HepG2 (cell line): ENCODE results near the gene HSPA5. TPM values are rescaled to one million over a fixed set of nuclear protein-coding genes. Genes with fewer than 3 reads are reported as not detected.

Experiments
- ARNT ChIP-seq: fragments of 450-650 bp; IDR thresholded peaks from 2 replicates; pipeline ENCODE4 v1.6.1; 2017
- EED ChIP-seq: sonication (generic); formaldehyde crosslinking; IDR thresholded peaks from 2 replicates; pipeline ENCODE4 v1.5.0; 2020; ENCODE audit warnings: mild to moderate bottlenecking, missing genetic modification reagents
- GATA4 ChIP-seq: sonication (generic); IDR thresholded peaks from 2 replicates; pipeline ENCODE4 v1.6.1; 2016; ENCODE audit warnings: antibody characterized with exemption, low read depth, borderline replicate concordance
- IRX3 ChIP-seq: sonication (generic); formaldehyde crosslinking; IDR thresholded peaks from 2 replicates; pipeline ENCODE4 v1.8.1; 2023; ENCODE audit warnings: mild to moderate bottlenecking, low read depth, missing genetic modification reagents, borderline replicate concordance
- JUN ChIP-seq: sonication (generic); formaldehyde crosslinking; IDR thresholded peaks from 2 replicates; pipeline ENCODE4 v1.4.0; 2020; ENCODE audit warnings: mild to moderate bottlenecking, missing genetic modification reagents
- MEF2D ChIP-seq: sonication (generic); formaldehyde crosslinking; IDR thresholded peaks from 2 replicates; pipeline ENCODE4 v1.5.1; 2020; ENCODE audit warnings: mild to moderate bottlenecking, missing genetic modification reagents
- MTA1 ChIP-seq: sonication (generic); formaldehyde crosslinking; IDR thresholded peaks from 2 replicates; pipeline ENCODE4 v1.4.0; 2020; ENCODE audit warnings: missing genetic modification reagents, mild to moderate bottlenecking, borderline replicate concordance
- NFYC ChIP-seq: IDR thresholded peaks from 2 replicates; pipeline ENCODE4 v1.6.1; 2016; ENCODE audit warnings: missing genetic modification reagents, missing compliant biosample characterization
- RARA ChIP-seq: IDR thresholded peaks from 2 replicates; pipeline ENCODE4 v1.6.1; 2016; ENCODE audit warnings: missing genetic modification reagents, missing compliant biosample characterization
- RBM22 ChIP-seq: fragments of 200-400 bp; formaldehyde crosslinking; optimal IDR thresholded peaks from 2 replicates; pipeline ENCODE3; 2017; ENCODE audit warnings: mild to moderate bottlenecking, low read length, moderate library complexity
- SALL1 ChIP-seq: sonication (generic); formaldehyde crosslinking; IDR thresholded peaks from 2 replicates; pipeline ENCODE4 v1.8.0; 2022; ENCODE audit warnings: mild to moderate bottlenecking, missing genetic modification reagents
- SIN3A ChIP-seq: IDR thresholded peaks from 2 replicates; pipeline ENCODE4 v1.6.1; 2011; ENCODE audit warnings: low read depth, mild to moderate bottlenecking, control low read depth, low read length, borderline replicate concordance
- SMARCC2 ChIP-seq: fragments of 450-650 bp; IDR thresholded peaks from 2 replicates; pipeline ENCODE4 v1.6.1; 2017; ENCODE audit warnings: antibody characterized with exemption, mild to moderate bottlenecking
- SOX13 ChIP-seq, 3 experiments: fragments of 450-650 bp in 1 of 3; sonication (generic) in 1 of 3; formaldehyde crosslinking in 1 of 3; IDR thresholded peaks in 2 of 3; conservative IDR thresholded peaks in 1 of 3; 2 replicates each; pipeline versions ENCODE4 v1.5.0 to v1.6.1; 2016 to 2020; ENCODE audit warnings: antibody characterized with exemption in 1 of 3, mild to moderate bottlenecking in 1 of 3, missing compliant biosample characterization in 1 of 3, missing genetic modification reagents in 1 of 3, moderate library complexity in 1 of 3
- ZNF253 ChIP-seq: sonication (generic); formaldehyde crosslinking; IDR thresholded peaks from 2 replicates; pipeline ENCODE4 v1.8.0; 2022; ENCODE audit warnings: mild to moderate bottlenecking, missing genetic modification reagents, borderline replicate concordance
- ZNF33B ChIP-seq: sonication (generic); formaldehyde crosslinking; IDR thresholded peaks from 2 replicates; pipeline ENCODE4 v1.5.1; 2020; ENCODE audit warnings: mild to moderate bottlenecking, missing genetic modification reagents
- ZNF354B ChIP-seq: sonication (generic); formaldehyde crosslinking; IDR thresholded peaks from 2 replicates; pipeline ENCODE4 v1.8.0; 2022; ENCODE audit warnings: mild to moderate bottlenecking, missing genetic modification reagents
- ZNF446 ChIP-seq: sonication (generic); formaldehyde crosslinking; IDR thresholded peaks from 2 replicates; pipeline ENCODE4 v1.5.0; 2020; ENCODE audit warnings: mild to moderate bottlenecking, missing genetic modification reagents
- ZNF543 ChIP-seq: sonication (generic); formaldehyde crosslinking; IDR thresholded peaks from 2 replicates; pipeline ENCODE4 v1.4.0; 2020; ENCODE audit warnings: mild to moderate bottlenecking, missing genetic modification reagents
- ZNF790 ChIP-seq: sonication (generic); formaldehyde crosslinking; IDR thresholded peaks from 2 replicates; pipeline ENCODE4 v1.8.0; 2022; ENCODE audit warnings: missing genetic modification reagents, mild to moderate bottlenecking, borderline replicate concordance
- ZNF850 ChIP-seq: sonication (generic); formaldehyde crosslinking; conservative IDR thresholded peaks from 2 replicates; pipeline ENCODE4 v1.9.0; 2021; ENCODE audit warnings: mild to moderate bottlenecking, missing genetic modification reagents
- polyA plus RNA-seq, 8 experiments: library from polyadenylated mRNA; depleted of rRNA in 3 of 8; stranded (reverse) in 7 of 8; unstranded in 1 of 8; fragments of >200 nt; fragmentation: Illumina TruSeq in 4 of 8; extraction: Trizol in 4 of 8; gene quantifications; 2 replicates each; pipeline versions ENCODE4 v1.2.1 to v1.2.3, GENCODE V29; 2011 to 2016; ENCODE audit warnings: low read depth in 4 of 8, missing spikeins in 1 of 8, mixed read lengths in 1 of 8; ENCODE audit not compliant: insufficient read depth in 1 of 8
- total RNA-seq, 5 experiments: library from RNA; depleted of rRNA; stranded (reverse); fragments of >200 nt; fragmentation: Illumina TruSeq; extraction: Trizol; gene quantifications; 2 replicates each; pipeline ENCODE4 v1.2.3, GENCODE V29; 2016; ENCODE audit warnings: low read depth in 1 of 5
- TF ChIP-seq, protein P1 (sequence below): sonication (generic); formaldehyde crosslinking; IDR thresholded peaks from 2 replicates; pipeline ENCODE4 v1.8.0; 2022; ENCODE audit warnings: mild to moderate bottlenecking, missing genetic modification reagents, moderate library complexity
- TF ChIP-seq, protein P2 (sequence below): sonication (generic); formaldehyde crosslinking; conservative IDR thresholded peaks from 2 replicates; pipeline ENCODE4 v1.8.1; 2023; ENCODE audit warnings: missing genetic modification reagents
- TF ChIP-seq, protein P3 (sequence below): sonication (generic); formaldehyde crosslinking; IDR thresholded peaks from 2 replicates; pipeline ENCODE4 v1.4.0; 2020; ENCODE audit warnings: missing genetic modification reagents, borderline replicate concordance

Gene HSPA5
- total and polyA plus RNA-seq, 2 of the 13 experiments (the other 11 are each of a cell fraction or from before 2014, with no cell fraction given), result 201 to 206 TPM

DNA sequence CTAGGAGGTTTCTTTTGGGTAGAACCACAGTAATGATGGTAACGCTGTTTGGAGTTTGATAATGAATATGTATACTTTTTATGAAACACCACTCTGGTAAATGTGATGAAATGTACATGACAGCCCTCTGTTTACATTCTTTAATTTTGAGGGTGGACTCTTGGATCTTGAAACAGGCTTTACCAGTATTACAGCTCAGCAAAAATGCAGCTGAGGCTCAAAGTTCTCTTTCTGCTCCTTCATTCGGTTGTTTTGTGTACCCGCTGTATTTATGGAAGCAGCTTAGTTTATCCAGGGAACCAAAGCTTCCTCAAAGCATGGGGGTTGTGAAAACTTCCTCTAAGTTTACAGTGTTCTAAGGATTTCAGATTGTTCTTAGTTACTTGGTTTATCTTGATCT is 31.6 kb upstream of the HSPA5 start (continued):
- TF ChIP-seq RARA (CRISPR knock-in tag), result peak; percentile 38
- TF ChIP-seq GATA4, result no peak
- TF ChIP-seq RBM22, result no peak
- TF ChIP-seq, protein P1, sequence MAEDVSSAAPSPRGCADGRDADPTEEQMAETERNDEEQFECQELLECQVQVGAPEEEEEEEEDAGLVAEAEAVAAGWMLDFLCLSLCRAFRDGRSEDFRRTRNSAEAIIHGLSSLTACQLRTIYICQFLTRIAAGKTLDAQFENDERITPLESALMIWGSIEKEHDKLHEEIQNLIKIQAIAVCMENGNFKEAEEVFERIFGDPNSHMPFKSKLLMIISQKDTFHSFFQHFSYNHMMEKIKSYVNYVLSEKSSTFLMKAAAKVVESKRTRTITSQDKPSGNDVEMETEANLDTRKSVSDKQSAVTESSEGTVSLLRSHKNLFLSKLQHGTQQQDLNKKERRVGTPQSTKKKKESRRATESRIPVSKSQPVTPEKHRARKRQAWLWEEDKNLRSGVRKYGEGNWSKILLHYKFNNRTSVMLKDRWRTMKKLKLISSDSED (CRISPR knock-in tag), result no peak
- no peak for TF ChIP-seq ZNF33B (CRISPR knock-in tag)
- TF ChIP-seq MTA1 (CRISPR knock-in tag), result no peak
- no peak for TF ChIP-seq EED (CRISPR knock-in tag)
- no peak for TF ChIP-seq JUN (CRISPR knock-in tag)
- 0 out of 2 replicates have a peak, but pooled peaks have one; percentile 64 for TF ChIP-seq SMARCC2
- TF ChIP-seq ZNF850, result no peak
- TF ChIP-seq ZNF354B (CRISPR knock-in tag), result no peak
- TF ChIP-seq ZNF543 (CRISPR knock-in tag), result no peak
- no peak for TF ChIP-seq NFYC (CRISPR knock-in tag)
- TF ChIP-seq, protein P2, sequence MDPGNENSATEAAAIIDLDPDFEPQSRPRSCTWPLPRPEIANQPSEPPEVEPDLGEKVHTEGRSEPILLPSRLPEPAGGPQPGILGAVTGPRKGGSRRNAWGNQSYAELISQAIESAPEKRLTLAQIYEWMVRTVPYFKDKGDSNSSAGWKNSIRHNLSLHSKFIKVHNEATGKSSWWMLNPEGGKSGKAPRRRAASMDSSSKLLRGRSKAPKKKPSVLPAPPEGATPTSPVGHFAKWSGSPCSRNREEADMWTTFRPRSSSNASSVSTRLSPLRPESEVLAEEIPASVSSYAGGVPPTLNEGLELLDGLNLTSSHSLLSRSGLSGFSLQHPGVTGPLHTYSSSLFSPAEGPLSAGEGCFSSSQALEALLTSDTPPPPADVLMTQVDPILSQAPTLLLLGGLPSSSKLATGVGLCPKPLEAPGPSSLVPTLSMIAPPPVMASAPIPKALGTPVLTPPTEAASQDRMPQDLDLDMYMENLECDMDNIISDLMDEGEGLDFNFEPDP (CRISPR knock-in tag), result no peak
- peak; percentile 57; the same call in 1 of the 2 replicates for TF ChIP-seq SOX13 (IDR thresholded peaks at IDR 0.05)
- peak in 1 of 2 experiments; percentile 80; a peak in 2 of 4 replicates for TF ChIP-seq SOX13 (CRISPR knock-in tag; conservative IDR thresholded peaks at IDR 0.05 in 1 of 2, IDR thresholded peaks at IDR 0.05 in 1 of 2)
- TF ChIP-seq SIN3A, result no peak
- no peak for TF ChIP-seq ARNT
- TF ChIP-seq, protein P3, sequence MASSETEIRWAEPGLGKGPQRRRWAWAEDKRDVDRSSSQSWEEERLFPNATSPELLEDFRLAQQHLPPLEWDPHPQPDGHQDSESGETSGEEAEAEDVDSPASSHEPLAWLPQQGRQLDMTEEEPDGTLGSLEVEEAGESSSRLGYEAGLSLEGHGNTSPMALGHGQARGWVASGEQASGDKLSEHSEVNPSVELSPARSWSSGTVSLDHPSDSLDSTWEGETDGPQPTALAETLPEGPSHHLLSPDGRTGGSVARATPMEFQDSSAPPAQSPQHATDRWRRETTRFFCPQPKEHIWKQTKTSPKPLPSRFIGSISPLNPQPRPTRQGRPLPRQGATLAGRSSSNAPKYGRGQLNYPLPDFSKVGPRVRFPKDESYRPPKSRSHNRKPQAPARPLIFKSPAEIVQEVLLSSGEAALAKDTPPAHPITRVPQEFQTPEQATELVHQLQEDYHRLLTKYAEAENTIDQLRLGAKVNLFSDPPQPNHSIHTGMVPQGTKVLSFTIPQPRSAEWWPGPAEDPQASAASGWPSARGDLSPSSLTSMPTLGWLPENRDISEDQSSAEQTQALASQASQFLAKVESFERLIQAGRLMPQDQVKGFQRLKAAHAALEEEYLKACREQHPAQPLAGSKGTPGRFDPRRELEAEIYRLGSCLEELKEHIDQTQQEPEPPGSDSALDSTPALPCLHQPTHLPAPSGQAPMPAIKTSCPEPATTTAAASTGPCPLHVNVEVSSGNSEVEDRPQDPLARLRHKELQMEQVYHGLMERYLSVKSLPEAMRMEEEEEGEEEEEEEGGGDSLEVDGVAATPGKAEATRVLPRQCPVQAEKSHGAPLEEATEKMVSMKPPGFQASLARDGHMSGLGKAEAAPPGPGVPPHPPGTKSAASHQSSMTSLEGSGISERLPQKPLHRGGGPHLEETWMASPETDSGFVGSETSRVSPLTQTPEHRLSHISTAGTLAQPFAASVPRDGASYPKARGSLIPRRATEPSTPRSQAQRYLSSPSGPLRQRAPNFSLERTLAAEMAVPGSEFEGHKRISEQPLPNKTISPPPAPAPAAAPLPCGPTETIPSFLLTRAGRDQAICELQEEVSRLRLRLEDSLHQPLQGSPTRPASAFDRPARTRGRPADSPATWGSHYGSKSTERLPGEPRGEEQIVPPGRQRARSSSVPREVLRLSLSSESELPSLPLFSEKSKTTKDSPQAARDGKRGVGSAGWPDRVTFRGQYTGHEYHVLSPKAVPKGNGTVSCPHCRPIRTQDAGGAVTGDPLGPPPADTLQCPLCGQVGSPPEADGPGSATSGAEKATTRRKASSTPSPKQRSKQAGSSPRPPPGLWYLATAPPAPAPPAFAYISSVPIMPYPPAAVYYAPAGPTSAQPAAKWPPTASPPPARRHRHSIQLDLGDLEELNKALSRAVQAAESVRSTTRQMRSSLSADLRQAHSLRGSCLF (CRISPR knock-in tag), result no peak
- TF ChIP-seq SALL1 (CRISPR knock-in tag), result peak; percentile 95; the same call in 1 of the 2 replicates
- TF ChIP-seq IRX3 (CRISPR knock-in tag), result no peak
- TF ChIP-seq ZNF253 (CRISPR knock-in tag), result no peak
- TF ChIP-seq MEF2D (CRISPR knock-in tag), result peak; percentile 95
- no peak for TF ChIP-seq ZNF446 (CRISPR knock-in tag)
- no peak for TF ChIP-seq ZNF790 (CRISPR knock-in tag)
